CD4-positive, alpha-beta T cell treated with Interleukin-17A for 4 hours (primary cell): Measurements from ENCODE around the gene MED17.
"Not testable (repeated sequence)": the region's sequence is repeated elsewhere in the genome, so short reads cannot be mapped to it uniquely, and the experiment has no call there.

ENCODE experiments used
- DNase-seq: peaks from one replicate; pipeline ENCODE4 v3.0.0-alpha.2; 2020; ENCODE audit warnings: mixed read lengths

The MED17 gene

DNA sequence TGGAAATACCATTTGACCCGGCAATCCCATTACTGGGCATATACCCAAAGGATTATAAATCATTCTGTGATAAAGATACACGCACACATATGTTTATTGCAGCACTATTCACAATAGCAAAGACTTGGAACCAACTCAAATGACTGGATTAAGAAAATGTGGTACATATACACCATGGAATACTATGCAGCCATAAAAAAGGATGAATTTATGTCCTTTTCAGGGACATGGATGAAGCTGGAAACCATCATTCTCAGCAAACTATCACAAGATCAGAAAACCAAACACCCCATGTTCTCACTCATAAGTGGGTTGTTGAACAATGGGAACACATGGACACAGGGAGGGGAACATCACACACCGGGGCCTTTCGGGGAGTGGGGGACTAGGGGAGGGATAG is 25.0 kb upstream of the MED17 start:
- not testable (repeated sequence) for DNase-seq

GRCh38 chr11:93761910-93762309 is 22.2 kb upstream of the MED17 start:
- DNase-seq, result no peak

DNA sequence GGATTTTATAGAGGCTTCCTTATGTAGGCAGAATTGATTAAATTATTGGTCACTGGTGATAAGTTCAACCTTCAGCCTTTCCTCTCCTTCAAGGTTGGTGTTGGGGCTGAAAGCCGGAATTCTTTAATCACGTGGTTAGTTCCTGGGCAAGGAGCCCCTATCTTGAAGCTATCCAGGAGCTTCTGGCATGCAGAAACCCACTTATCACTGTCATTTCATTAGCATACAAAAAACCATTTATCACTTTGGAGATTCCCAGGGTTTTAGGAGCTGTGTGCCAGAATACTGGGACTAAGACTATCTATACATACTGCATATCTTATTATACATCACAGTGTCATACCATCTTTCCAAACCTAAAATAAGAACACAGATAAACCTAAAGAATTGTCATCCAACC is 18.5 kb upstream of the MED17 start:
- no peak for DNase-seq

DNA sequence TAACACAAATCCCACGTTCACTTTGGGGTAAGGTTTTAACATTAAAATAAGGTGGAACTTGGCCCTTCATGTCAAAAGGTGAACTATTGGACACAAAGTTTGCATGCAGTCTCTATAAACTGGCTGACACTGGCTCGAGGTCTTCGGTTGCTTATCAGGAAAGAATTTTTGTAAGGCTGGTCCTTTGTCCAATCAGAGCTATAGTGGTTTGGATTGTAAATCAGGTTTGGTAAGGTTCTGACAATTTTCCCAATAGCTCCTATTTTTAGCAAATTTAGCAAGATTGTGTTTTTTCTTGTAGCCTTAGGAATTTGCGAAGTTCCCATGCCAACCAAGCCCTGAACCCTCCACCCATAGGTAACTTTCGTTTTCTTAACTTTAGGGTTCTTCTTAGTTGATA is 17.6 kb upstream of the MED17 start:
- no peak for DNase-seq

DNA sequence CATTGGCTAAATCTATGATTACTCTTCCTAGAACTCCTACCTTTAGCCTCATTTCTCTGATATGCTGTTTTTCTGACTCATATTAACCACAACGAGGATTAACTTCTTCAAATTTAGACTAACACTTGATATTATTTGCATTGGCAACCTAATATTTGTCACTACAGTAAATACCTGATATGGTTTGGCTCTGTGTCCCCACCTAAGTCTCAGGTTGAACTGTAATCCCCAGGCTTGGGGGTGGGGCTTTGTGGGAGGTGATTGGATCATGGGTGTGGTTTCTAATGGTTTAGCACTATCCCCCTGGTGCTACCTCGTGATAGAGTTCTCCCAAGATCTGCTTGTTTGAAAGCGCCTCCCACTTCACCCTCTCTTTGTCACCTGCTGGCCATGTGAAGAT is 17.1 kb upstream of the MED17 start:
- DNase-seq, result no peak

GRCh38 chr11:93770160-93770559 is 13.9 kb upstream of the MED17 start:
- DNase-seq, result no peak

DNA sequence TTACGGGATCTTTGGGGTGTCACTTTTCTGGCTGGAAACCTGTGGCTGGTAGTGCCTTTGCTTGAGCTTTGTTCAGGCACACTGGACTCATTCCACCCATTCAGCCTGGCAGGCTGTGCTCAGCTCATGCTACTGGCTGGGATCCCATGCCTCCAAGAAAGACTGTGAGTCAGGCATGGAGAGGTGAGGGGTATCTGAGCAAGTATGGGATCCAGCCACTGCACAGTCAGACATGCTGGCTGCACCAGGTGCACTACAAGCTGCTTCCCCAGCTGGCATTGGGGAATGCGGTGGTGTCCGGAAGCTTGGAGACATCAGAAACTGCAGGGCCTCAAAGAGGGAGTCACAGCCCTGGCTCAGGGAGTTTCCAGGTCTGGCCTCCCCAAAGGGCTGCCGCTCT is 12.0 kb upstream of the MED17 start:
- no peak for DNase-seq

DNA sequence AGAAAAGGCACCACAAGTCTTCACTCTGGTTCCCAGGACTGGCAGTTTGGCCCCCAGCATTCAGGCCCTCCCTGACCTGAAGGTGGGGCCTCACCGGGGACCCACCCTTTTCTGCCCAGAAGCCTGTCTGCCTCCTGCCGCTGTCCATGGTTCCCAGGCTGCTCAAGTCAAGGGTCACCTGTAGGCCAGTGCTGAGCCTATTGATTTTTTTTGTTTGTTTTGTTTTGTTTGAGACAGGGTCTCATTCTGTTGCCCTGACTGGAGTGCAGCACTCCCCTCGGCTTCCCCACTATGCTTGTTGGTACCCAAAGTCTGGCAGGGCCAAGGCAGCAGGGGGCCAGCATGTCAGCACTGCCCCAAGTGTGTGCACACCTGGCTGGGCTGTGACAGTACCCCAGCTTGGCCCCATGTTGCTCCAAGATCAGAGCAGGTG is 11.0 kb upstream of the MED17 start:
- no peak for DNase-seq

- no peak for DNase-seq
Observed at GRCh38 chr11:93773601-93774200, 10.4 kb upstream of the MED17 start.

GRCh38 chr11:93774560-93774959 is 9.5 kb upstream of the MED17 start:
- DNase-seq, result not testable (repeated sequence)

DNA sequence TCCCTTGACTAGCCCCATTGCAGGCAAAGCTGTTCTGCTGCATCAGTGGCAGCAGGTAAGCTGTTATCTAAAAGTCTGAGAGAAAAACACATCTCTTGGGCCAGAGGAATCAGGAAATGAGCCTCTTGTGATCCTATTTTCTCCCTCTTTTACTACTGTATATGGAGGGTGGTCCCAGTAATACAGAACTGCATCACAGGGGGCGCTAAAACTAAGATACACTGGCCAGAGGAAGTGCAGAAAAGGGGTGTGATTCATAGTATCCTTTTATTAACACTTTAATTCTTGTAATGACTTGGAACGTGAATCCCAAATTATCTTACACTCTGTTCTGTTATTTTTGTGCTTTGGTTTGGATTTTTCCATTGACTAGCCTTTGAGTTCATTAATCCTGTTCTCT is 8.8 kb upstream of the MED17 start:
- peak; percentile 13 for DNase-seq

DNA sequence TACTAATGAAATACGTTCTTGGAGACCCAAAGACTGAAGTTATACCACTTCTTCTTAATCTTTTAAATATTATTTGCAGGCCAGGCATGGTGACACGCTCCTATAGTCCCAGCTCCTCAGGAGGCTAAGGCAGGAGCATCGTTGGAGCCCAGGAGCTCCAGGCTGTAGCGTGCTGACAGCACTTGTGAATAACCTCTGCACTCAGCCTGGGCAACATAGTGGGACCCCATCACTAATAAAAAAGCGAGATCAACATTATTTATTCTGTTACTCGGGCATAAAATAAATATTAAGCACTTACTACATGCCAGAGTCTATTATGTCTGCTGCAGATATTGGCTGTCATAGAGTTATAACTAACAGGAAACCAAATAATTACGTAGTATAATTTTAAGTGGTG is 720 bp upstream of the MED17 start:
- DNase-seq, result no peak

- DNase-seq, result no peak
Observed at GRCh38 chr11:93783765-93784144, 327 bp upstream of the MED17 start.

DNA sequence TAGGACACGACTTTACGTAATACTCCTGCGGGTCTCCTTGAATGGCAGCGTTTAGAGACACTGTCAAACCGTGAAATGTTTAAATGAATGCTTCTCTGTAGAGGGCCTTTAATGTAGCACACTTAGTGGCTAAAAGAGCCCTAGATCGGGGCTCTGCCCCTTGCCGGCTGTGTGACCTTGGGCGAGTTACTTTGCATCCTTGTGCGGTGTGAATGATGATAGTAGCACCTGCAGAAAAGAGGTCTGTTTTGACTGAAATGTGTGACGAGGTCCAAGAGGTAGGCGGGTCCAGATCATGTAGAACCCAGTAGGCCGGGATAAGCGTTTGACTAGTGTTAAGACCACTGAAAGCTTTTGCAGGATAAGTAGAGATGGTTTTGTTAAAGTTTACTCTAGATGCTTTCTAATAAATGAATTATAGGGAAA is 866 bp downstream of the MED17 start:
- DNase-seq, result no peak

DNA sequence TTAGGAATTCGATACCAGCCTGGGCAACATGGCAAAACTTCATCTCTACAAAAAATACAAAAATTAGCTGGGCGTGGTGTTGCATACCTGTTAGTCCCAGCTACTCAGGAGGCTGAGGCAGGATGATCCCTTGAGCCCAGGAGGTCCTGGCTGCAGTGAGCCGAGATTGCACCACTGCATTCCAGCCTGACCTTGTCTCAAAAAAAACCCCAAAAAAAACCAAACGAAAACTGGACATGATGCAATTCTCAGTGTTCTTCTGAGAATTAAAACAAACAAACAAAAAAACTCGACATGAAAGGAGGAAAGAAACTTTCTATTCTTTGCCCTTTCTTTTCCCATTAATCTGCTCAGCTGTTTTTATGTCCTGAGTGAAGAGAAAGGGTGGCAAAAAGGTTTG is 7.4 kb downstream of the MED17 start:
- no peak for DNase-seq

- no peak for DNase-seq
Observed at GRCh38 chr11:93796441-93797231, 12.6 kb downstream of the MED17 start.

- no peak for DNase-seq
Observed at GRCh38 chr11:93801366-93801765, 17.3 kb downstream of the MED17 start.

- DNase-seq, result no peak
Observed at GRCh38 chr11:93804879-93805278, 20.8 kb downstream of the MED17 start.

DNA sequence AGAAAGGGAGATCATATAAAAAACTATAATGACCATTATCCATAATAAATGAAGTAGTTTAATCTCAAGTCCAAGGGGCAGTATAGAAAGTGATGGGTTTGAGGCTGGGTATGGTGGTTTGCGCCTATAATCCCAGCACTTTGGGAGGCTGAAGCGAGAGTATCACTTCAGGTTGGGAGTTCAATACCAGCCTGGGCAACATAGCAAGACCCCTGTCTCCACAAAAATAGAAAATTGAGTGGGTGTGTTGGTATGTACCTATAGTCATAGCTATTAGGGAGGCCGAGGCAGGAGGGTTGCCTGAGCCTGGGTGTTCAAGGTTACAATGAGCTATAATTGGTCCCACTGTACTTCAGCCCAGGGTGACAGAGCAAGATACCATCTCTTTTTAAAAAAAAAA is 23.9 kb downstream of the MED17 start:
- DNase-seq, result no peak

DNA sequence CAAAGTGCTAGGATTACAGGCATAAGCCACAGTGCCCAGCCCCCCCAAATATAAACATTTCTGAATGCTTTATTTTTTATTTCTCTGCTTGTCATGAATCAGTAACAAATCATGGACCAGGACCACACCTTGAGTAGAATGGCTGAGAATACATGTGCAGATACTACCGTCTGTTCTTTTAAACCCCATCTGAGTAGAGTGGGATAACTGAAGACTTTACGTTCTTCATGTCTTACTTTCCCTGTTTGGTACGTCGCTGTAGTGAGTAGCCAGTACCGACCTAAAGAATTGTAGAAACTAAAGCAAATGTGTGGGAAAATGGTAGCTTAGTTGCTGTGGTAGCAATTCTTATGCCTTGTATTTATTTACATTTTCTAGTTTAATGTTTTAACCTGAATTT is 29.9 kb downstream of the MED17 start:
- DNase-seq, result no peak

DNA sequence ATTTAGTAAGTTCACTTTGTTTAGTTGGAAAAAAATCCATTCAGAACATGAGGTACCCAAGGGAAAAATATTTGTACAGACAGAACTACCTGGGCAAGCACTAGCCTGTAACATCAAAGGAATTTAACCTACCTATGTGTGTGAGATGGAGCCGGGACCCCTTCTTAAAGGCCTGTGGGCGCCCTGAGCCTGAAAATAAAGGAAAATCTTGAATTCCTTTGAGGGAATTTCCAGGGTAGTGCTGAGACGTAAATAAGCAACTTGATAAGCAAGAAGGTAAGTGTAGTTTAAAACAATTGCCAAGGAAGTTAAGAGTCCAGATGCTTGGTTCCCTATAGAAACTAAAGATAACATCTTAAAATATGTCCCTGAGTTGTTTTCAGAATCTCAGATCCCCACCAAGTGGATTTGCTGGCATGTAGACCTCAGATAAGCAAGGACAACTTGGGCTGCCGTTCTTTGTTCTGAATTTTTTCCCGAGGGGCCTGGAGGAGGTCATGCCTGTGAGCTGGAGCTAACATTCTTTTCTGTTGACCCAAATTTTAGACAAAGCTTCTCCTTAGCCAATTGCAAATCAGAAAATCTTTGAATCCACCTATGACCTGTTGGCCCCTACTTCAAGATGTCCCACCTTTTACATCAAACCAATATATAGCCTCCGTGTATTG is 31.0 kb downstream of the MED17 start:
- DNase-seq, result no peak

GRCh38 chr11:93817426-93818348 is 33.6 kb downstream of the MED17 start:
- no peak for DNase-seq
